Kidney capillary endothelial cell (primary cell): ENCODE data around the gene UMODL1.

ENCODE experiments used
- DNase-seq: peaks from one replicate; pipeline ENCODE4 v3.0.0-alpha.2; 2018; ENCODE audit warnings: low spot score

Gene UMODL1

DNA sequence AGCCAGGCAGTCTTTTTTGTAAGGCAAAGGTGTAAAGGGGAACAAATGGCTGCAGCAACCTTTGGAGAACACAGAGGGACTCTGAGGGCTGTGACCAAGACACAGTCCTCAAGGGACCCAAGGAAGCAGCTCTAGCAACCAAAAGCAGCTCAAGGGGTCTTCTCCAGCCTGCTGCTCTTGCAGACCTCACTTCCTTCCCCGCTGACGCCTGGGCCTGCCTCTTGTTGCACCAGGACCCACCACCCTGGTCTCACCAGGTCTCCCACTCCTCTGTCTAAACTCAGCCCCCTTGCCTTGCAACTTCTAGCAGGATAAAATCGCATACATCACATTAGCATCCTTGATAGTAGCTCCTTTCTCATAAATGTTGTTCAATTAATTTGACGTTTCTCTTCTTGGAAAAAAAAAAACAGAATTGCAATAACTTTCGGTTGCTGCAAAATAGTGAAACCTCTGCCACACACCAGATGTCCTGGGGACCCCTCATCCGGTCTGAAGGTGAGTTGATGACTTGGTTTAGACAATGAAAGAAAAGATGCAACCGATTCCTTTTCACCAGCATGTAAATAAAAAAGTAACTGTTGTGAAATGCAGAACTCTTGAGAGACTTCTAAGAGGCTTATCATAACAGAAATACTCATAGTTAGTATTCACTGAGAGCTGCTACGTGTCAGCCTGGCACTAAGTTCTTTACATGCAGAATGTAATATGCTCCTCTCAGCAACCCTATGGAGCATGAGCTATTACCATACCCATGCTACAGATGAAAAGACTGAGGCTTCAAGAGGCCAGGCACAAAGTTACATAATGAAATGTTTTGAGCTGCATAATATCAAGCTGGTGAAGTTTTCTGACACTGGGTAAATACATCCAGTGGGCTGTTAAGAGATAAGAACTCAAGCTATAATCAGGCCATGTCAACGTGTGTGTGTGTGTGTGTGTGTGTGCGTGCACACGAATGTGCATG lies 58.5 kb downstream of the UMODL1 start:
- no peak for DNase-seq

DNA sequence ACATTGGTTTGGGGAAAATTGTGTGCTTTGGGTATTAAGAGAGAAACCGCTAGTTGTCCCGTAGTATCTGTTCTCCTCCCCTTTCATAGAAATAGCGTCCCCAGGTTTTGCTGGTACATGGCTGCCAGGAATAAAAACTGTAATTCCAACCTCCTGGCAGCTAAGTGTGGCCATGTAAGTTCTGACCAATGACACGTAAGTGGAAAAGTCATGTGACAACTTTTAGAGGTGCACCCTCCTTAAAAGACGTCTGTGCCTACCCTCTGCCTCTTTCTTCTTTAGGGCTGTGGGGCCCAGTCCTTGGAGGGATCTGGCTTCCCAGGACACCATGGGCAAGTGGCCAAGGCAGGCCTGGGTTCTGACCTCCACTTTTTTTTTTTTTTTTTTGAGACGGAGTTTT lies 59.3 kb downstream of the UMODL1 start:
- DNase-seq: no peak

DNA sequence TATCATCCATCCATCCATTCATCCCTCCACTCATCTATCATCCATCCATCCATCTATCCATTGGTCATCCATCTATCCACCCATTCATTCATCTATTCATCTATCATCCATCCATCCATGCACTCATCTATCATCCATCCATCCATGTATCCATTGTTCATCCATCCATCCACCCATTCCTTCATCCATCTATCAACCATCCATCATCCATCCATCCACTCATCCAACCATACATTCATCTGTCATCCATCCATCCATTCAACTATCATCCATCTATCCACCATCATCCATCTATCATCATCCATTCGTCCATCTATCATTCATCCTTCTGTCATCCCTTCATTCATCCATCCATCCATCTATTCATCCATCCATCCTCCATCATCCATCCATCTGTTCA lies 61.1 kb downstream of the UMODL1 start:
- no peak for DNase-seq

DNA sequence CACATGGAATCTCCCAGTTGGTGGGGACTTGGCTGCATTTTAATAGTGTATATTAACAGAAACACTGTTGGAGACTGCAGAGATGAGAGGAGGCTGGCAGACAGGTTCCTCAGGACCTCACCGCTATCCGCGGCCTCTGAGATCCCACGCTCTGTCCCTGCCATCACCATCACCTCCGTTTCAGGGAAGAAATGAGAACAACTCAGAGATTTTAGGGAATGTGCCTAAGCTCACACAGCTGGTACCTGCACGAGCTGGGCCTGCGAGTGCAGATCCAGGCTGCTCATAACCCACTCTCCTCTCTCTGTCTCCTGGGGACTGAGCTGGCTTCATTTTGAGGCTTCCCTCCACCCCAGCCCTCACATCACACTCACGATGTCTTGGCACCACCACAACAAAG lies 62.0 kb downstream of the UMODL1 start:
- DNase-seq: no peak

DNA sequence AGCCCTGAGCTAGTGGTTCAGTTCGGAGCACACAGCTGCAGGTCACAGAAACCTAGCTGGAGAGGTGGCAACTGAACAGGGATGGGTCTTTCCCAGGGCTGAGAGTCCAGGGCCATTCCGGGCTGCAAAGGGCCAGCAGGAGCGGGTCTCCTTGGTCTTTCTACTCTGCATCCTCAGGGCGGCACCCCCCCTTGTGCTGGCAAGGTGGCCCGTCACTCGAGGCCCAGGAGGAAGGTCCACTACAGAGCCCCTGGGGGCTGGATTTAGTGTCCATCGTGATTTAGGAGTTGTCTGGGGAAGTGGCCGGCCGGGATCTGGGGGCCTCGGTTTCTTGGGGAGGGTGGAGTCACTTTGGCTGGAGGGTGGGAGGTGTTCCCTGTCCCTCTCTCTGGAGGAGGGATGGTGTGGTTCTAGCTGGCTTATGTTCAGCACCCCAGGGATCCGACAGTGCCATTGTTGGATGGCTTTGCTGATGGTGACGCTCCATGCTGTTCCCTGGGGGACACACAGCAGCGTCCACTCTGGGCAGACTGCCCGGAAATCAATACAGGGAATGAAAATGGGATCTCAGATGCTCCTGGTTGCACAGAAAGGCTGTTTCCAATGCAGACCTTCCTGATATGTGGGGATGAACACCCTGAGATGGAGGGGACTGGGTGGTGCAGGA lies 64.4 kb downstream of the UMODL1 start:
- DNase-seq: no peak

DNA sequence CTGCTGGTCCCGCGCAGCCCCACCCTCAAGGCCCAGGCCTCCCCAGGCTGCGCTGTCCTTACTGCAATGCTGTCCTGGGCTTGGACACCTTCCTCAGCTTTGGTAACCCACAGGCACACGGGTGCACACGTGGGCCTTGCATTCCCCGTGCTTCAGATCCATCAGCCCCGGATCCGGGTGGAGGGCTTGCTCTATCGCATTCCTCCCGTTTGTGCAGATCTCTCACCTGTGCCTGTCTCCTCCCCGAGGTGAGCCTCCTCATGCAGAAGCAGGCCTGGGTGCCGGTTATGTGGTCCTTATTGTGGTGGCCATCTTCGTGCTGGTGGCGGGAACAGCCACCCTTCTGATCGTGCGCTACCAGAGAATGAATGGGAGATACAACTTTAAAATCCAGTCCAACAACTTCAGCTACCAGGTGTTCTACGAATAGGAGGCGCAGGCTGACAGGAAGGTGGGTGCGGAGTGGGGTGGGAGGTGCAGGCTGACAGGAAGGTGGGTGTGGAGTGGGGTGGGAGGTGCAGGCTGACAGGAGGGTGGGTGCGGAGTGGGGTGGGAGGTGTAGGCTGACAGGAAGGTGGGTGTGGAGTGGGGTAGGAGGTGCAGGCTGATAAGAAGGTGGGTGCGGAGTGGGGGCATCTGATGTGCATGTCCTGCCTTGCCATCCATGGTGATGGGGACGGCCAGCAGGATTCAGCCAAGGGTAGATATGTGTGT lies 66.2 kb downstream of the UMODL1 start:
- no peak for DNase-seq

DNA sequence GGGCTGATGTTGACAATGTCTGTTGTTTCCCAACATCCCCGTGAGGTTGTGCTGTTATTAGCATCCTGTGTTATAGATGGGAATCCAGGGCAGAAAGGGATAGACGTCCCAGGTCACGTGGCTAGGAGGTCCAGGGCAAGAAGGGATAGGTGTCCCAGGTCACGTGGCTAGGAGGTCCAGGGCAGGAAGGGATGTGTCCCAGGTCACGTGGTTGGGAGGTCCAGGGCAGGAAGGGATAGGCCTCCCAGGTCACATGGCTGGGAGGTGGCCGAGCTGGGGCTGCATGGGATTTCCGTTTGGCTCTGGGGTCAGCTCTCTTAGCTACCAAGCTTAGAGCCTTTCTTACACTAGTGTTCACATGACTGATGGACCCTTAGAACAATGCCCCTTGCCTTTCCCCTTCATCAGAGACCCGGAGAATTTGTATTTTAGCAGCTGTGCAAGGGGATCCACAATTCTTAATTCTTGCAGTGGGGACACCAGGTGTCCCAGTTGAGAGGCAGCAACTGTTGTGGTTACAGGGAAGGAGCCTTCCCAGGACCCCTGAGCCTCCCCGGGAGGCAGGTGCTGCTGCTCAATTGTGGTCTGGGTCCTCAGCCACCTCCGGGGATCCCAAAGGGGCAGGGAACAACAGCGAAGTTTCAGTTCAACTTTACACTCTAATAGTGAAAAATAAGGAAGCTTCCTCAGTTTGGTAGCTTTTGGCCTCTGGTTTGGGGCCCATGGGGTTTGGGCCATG lies 69.2 kb downstream of the UMODL1 start:
- no peak for DNase-seq

DNA sequence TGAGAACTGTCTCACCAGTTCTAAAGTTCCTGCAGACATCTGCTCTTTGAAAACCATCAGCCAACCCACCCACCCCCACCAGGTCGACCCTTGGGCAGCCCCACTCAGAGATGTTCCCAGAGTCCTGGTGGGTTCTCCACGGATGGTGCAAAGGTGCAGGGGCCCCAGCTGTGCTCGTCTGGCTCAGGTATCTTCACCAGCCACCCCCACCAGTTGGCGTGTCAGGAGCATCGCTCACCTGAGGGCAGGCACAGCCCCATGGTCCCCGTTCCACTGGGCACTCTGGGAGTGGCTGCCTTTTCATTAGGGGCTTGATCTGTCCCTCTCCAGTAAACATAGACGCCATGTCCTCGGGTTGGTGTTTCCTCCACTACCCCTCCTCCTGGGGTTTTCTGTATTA lies 70.5 kb downstream of the UMODL1 start:
- DNase-seq: no peak

DNA sequence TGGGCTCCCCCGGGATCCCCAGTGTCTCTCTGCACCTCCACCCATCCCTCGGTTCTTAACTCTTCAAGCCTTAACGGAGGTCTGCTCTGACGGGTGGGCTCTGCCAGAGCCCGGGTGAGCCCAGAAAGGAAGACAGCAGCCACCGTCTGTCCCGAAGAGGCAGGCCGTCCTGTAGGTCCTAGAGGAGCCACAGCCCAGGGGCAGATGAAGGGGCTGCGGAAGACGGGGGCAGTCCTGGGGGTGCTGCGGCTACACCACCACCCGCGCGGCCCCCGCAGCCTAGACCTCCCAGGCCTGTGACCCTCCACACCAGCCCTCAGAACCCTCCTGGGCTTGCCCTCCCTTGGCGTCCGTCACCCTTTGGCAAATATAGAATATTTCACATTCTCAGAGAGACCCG lies 71.0 kb downstream of the UMODL1 start:
- DNase-seq: no peak

DNA sequence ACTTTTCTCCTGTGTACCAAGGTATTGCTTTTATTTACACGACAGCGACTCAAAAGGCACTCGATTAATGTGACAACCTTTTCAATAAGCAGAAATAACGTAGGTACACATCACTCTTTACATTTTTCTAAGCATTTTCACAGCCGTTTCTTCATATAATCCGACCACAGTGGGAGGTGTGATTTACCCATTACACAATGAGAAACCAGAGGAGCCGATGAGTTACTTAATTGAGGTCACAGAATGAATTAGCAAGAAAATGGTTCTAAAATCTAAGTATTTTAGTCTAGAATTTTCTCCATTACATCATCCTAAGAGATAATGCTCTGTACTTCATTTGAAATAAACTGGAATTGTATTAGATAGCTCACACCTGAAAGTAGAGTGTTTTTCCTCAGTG lies 71.5 kb downstream of the UMODL1 start:
- no peak for DNase-seq

DNA sequence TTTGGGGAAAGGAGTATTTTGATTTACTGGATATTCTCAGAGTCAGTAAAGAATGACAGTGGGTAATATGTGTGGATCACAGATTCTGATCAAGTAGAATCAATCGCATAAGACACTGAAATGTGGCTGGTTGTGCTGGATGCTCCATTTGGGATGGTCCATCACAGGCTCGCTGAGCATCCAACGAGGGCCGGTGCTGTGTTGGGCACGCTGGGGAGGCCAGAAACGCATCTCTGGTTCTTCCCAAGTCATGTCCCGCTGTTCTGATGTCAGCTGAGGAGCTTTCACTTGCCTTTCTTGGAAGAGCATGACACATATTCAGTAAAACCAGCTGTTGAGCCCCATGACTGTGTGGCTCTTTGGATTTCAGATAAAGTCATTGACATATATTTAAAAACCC lies 72.0 kb downstream of the UMODL1 start:
- DNase-seq: no peak

DNA sequence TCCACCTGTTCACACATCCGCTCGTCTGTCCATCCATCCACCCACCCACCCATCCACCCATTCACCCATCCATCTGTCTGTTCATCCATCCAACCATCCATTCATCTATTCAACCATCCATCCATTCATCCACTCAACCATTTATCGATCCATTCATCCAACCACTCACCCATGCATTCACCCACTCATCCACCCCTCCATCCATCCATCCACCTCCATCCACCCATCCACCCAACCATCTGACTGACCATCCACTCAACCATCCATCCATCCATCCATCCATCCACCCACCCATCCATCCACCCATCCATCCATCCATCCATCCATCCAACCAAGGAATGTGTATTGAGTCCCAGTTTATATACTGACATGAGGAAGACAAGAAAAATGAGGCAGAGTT lies 73.1 kb downstream of the UMODL1 start:
- DNase-seq: no peak

DNA sequence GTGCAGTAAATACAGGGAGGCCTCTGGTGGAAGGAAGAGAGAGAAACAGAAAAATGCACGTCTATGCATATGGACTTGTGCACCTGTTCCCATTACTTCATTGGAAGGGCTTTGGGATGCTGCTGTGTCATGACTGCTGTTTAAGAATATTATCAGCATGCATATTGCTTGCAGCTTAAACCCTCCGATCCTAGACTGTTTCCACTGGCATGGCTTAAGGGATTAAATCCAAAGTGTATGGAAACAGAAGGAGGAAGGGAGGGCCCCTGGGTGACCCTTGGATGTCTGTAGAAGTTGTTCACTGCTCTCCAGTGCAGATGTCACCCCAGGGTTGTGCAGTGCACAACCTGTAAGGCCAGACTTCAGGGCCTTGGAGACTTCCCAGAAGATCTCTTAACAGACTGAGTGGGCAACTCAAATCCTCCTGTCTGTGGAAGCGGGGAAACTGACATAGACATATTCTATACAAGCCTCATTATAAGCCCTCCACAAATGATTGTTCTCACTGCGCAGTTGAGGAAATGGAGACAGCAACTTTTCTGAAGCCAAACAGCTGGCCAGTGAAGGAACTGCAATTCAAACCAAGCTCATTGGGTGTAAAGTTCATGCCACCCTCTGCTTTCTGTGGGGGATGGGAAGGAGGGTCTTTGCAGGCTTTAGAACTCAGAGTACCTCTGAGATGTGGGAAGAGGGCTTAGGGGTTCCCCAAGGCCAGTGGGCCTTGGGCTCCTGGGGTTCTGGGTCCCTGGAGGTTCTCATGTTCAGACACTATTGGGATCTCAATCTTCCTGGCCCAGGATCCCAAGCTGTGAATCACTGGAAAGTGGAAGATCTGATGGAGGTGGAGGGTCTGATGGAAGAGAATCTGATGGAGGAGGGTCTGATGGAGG lies 73.8 kb downstream of the UMODL1 start:
- DNase-seq: no peak

DNA sequence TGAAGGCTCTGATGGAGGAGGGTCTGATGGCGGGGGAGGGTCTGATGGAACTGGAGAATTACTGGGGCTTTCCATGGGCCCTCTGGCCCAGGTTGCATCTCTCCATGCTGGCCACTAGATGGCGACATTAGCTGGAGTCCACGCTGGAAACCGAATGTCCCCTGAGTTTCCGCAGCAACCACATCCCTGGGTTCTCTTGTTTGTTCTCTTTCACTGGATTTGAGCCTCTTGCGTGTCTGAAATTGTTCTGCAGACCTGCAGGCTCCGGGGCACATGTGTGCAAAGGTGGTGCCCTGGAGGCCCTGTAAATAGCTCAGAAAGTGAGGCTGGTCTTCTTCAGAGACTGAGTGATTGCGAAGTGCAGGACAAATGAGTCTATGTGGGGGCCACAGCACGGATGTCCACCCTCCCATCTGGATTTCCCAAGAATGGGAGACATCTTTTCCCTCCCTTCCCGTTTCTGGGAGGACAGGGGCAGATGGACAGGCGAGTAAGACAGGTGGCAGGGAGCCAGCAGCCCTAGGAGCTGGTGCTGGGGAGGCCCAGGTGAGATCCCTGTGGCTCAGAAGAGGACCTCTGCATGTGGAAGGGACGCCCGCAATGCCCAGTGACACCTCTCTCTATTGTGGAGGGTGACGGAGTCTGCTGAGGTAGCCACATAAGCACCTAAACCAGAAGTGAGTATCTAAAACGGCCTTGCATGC lies 74.6 kb downstream of the UMODL1 start:
- DNase-seq: peak; percentile 63

DNA sequence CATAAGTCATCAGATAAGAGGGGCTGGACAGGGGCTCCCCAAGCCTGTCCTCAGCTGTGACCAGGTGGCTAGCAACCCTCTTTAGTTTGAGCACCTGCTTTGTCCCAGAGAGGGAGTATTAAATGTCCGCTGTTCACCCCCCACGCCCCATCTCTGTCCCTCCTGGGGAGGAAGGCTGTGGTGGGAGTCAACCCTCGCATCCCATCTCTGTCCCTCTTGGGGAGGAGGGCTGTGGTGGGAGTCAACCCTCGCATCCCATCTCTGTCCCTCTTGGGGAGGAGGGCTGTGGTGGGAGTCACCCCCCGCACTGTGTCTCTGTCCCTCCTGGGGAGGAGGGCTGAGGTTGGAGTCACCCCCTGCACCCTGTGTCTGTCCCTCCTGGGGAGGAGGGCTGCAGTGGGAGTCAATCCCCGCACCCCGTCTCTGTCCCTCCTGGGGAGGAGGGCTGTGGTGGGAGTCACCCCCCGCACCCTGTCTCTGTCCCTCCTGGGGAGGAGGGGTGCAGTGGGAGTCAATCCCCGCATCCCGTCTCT lies 75.2 kb downstream of the UMODL1 start:
- no peak for DNase-seq

DNA sequence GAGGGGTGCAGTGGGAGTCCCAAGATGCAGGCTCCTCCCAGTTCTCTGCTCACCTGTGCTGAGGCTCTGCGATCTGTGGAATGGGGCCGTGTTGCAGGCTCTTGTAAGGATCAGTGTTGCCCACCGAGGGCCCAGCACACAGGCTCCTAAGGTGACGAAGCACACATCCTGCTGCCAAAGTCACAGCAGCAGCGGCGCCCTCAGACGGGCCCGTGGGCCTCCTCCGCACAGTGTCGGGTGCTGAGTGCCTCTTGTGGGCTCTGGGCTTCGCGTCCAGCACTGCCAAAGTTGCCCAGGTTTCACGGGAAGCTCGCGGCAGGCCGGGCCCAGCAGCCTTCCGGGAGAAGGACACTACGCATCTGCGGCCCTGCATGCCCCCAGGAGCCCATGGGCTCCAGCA lies 75.7 kb downstream of the UMODL1 start:
- DNase-seq: no peak

DNA sequence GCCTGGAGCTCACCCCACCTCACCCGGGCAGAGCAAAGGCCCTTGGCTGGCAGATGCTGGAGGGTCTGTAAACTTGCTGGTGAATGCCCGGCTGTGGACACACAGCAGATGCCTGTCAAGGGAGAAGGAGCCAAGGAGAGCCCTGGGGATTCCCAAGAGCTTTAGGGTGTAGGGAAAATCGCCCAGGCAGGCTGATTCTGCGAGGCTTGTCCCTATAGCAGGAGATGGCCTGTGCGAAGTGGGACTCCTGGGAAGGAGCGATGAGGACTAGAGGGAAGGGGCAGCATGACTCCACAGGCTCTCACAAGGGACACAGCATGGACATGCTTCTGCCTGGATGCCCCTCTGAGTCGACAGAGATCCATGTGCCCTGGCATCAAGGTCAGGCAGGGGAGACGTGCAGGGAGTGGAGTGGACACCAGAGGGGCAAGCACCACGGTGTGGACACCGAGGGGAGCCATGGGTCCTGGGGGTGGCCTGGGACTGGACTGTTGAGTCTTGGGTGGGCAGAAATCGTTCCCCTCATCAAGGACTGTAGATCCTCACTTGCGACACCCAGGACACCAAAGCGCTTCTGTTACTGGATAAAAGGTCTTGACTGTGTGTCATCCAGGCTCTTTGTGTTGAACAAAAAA lies 76.4 kb downstream of the UMODL1 start:
- DNase-seq: no peak

DNA sequence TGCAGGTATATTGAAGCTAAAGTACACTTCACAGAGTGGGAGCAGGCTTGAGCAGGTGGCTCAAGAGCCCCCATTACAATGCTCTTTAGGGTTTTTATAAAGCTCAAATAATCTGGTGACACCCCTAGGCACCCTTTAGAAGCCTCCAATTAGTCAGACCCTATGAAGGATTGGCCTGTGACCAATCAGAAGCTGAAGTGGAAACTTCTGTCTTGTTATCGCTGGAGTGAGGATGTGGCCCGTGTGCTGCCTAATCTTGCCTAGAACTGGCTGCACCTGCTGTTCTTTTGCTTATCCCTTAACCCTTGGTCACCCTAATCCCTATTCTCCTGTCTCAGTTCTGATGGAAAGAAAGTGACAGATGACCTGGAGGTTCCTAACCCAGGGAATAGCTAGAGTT lies 77.0 kb downstream of the UMODL1 start:
- DNase-seq: no peak

DNA sequence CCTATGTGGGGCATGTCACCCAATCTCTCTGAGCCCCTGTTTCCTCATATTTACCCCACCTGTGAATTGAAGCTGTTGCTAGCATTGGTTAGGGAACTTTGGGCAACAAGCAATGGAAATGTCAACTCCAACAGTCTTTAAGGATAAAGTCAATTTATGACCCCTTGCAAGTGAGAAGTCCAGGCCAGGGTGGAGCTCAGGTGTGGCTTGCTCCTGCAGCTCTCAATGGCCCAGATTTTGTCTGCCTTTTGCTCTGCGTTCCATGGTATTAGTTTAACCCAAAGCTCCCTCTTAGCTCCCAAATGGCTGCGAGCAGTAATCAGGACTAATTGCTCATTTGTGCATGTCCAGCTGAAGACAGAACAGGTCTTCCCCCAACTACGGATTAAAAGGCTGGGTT lies 77.5 kb downstream of the UMODL1 start:
- no peak for DNase-seq
